BJ (cell line): Measurements from ENCODE around the gene BORCS5. TPM values are rescaled to one million over a fixed set of nuclear protein-coding genes. Genes with fewer than 3 reads are reported as not detected.
"Not testable (repeated sequence)": the region's sequence is repeated elsewhere in the genome, so short reads cannot be mapped to it uniquely, and the experiment has no call there.

Experiments
- CTCF ChIA-PET: fragments of 350-600 bp; formaldehyde crosslinking; extraction: SDS; loops from one replicate; lab custom pipeline; 2021; ENCODE audit warnings: antibody characterized with exemption, inconsistent platforms; lab: Yijun Ruan, JAX
- POLR2A ChIA-PET: fragments of 300-600 bp; sonication (Branson Sonifier 250); formaldehyde crosslinking; extraction: SDS; loops from one replicate; lab custom pipeline; 2021; ENCODE audit warnings: antibody characterized with exemption; lab: Charles Lee
- DNase-seq: peaks from one replicate; pipeline ENCODE4 v3.0.0-alpha.2; 2011; ENCODE audit warnings: low read depth
- H3K27me3 ChIP-seq: 2 replicates; pipeline ENCODE4 v1.6.0; 2011; ENCODE audit warnings: low read length; ENCODE audit not compliant: control insufficient read depth, insufficient read depth
- H3K36me3 ChIP-seq: 2 replicates; pipeline ENCODE4 v1.5.1; 2011; ENCODE audit warnings: low read length; ENCODE audit not compliant: control insufficient read depth, insufficient read depth
- H3K4me3 ChIP-seq: 2 replicates; pipeline ENCODE4 v1.5.1; 2011; ENCODE audit warnings: low read depth, mild to moderate bottlenecking, control low read depth, low read length
- CTCF ChIP-seq: IDR thresholded peaks from 2 replicates; pipeline ENCODE4 v1.5.1; 2011; ENCODE audit warnings: low read depth, mild to moderate bottlenecking, control low read depth, inconsistent platforms, low read length, moderate library complexity; ENCODE audit not compliant: insufficient read depth
- polyA plus RNA-seq: library from polyadenylated mRNA; depleted of rRNA; stranded (reverse); fragments of >200 nt; gene quantifications from 2 replicates; pipeline ENCODE4 v1.2.3, GENCODE V29; 2011

Gene BORCS5
- polyA plus RNA-seq, 1 experiment = 11.9 TPM

DNA sequence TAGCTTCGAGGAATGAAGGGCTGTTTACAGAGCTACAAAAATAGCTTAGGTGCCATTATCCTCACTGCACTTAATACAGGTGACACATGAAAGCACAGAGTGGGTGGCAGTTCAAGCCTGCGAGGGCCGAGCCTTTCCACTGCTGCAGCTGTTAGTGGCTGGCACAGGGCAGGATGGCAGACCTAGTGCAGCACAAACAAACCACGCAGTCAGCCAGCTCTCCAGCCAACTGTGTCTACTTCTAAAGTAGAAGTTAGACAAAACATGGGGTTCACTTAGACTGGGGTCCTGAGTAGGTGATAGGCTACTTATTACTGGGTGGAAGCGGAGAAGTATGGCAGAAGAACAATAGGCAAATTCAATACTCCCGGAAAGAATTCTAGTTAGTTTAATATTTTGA is 110.4 kb downstream of the BORCS5 start:
- TF ChIP-seq CTCF = no peak
- DNase-seq = no peak
- H3K4me3 ChIP-seq = no peak overlapping the region
- H3K27me3 ChIP-seq = no peaks in the 10 kb centered on the region
- POLR2A ChIA-PET = no interaction called here
- CTCF ChIA-PET = no interaction called here
- H3K36me3 ChIP-seq = 0 out of 2 replicates have a peak, but pooled peaks cover 4% of the 10 kb centered on the region

- no peak for DNase-seq
- TF ChIP-seq CTCF = no peak
- POLR2A ChIA-PET = no interaction called here
- no peak overlapping the region for H3K4me3 ChIP-seq
- CTCF ChIA-PET = no interaction called here
- H3K36me3 ChIP-seq = 0 out of 2 replicates have a peak, but pooled peaks cover 4% of the 10 kb centered on the region
- H3K27me3 ChIP-seq = no peaks in the 10 kb centered on the region
Observed at GRCh38 chr12:12467688-12468261, 110.9 kb downstream of the BORCS5 start.

GRCh38 chr12:12468575-12468974 is 111.7 kb downstream of the BORCS5 start:
- TF ChIP-seq CTCF = no peak
- H3K27me3 ChIP-seq = no peaks in the 10 kb centered on the region
- DNase-seq = no peak
- ChIA-PET POLR2A (no interaction called here), CTCF (no interaction called here)
- H3K36me3 ChIP-seq = 0 out of 2 replicates have a peak, but pooled peaks cover 4% of the 10 kb centered on the region
- no peak overlapping the region for H3K4me3 ChIP-seq

DNA sequence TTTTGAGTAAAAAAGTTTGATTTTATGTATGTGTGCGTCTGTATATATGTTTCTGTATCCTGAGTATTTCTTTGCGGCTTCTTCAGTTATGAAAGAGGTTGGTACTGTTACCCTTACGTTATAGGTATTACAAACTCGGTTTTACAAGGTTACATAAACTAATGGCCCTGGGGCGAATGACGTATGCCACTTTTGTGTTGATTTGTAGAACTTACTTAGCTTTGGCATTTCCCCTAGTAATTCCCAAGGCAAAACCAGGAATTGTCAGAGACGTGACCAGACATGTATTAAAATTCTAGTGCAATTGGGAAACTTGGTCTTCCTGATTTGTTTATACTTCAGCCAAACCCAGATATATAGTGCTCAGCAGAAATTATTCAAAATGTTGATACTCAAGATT is 112.5 kb downstream of the BORCS5 start:
- CTCF ChIA-PET = no interaction called here

GRCh38 chr12:12470751-12471306 is 114.0 kb downstream of the BORCS5 start:
- no peak for TF ChIP-seq CTCF
- POLR2A ChIA-PET = no interaction called here

More for the DNA sequence above, 112.5 kb downstream of the BORCS5 start:
- no peak for TF ChIP-seq CTCF
- POLR2A ChIA-PET = no interaction called here
- H3K4me3 ChIP-seq = no peak overlapping the region
- 0 out of 2 replicates have a peak, but pooled peaks cover 4% of the 10 kb centered on the region for H3K36me3 ChIP-seq
- no peak for DNase-seq
- no peaks in the 10 kb centered on the region for H3K27me3 ChIP-seq

DNA sequence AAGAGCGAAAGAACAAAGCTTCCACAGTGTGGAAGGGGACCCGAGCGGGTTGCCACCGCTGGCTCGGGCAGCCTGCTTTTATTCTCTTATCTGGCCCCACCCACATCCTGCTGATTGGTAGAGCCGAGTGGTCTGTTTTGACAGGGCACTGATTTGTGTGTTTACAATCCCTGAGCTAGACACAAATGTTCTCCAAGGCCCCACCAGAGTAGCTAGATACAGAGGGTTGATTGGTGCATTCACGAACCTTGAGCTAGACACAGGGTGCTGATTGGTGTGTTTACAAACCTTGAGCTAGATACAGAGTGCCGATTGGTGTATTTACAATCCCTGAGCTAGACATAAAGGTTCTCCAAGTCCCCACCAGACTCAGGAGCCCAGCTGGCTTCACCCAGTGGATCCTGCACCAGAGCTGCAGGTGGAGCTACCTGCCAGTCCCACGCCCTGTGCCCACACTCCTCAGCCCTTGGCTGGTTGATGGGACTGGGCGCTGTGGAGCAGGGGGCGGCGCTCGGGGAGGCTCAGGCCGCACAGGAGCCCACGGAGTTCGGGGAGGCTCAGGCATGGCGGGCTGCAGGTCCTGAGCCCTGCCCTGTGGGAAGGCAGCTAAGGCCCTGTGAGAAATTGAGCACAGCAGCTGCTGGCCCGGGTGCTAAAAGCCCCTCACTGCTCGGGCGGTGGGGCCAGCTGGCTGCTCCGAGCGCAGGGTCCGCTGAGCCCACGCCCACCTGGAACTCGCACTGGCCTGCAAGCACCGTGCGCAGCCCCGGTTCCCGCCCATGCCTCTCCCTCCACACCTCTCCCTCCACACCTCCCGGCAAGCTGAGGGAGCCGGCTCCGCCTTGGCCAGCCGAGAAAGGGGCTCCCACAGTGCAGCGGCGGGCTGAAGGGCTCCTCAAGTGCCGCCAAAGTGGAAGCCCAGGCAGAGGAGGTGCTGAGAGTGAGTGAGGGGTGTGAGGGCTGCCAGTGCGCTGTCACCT is 115.4 kb downstream of the BORCS5 start:
- CTCF ChIA-PET, DNase-seq, H3K4me3 ChIP-seq, H3K27me3 ChIP-seq, POLR2A ChIA-PET, H3K36me3 ChIP-seq: not testable (repeated sequence)

More at GRCh38 chr12:12470751-12471306, 114.0 kb downstream of the BORCS5 start:
- Histone ChIP-seq H3K4me3 (no peak overlapping the region), H3K36me3 (peaks cover 5% of the 10 kb centered on the region), H3K27me3 (no peaks in the 10 kb centered on the region)
- CTCF ChIA-PET = interaction anchor here (0.6 kb wide), 1 partner anchor 80 kb away, joined by 3 read pairs; no protein-coding TSS in a partner anchor
- DNase-seq = no peak
